ENCODE measurements around the gene ABCD1. TPM values are rescaled to one million over a fixed set of nuclear protein-coding genes. Genes with fewer than 3 reads are reported as not detected.

ABCD1 gene
- total and polyA plus RNA-seq, 3 experiments from 2014 or later = 3.4 to 4.1 (median 3.9) TPM

DNA sequence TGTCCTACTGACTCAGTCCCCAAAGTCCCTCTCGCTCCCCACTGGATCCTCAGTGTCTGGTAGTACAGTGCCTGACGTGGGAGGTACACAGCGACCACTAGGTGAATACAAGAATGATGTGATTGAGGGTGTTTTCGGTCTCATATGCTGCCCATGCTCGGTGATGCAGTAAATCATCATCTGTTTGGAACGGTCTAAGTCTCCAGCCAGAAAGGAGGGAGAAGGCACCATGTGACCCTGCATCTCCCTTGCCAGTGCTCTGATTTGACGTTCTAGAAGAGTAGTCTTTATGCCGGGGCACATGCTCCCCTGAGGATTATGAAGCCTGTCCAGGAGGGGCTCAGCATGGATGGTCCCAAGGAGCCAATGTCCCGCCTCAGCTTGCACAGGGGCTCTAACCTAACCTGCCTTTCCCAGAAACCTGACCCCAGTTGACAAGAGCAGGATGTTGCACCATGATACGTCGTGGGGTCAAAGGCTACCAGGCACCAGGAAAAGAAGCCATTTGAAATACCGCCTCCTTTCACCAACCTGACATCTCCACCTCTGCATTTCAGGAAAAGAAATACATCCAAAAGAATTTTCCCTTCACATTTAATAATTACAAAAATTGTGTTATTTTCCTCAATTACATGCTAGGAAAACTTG lies 25.6 kb downstream of the ABCD1 start:
- Mint-ChIP-seq H3K27me3 (peaks cover 0 to 7% of the 10 kb centered on the region in 2 donors), H3K27ac (peak overlapping the region in 2 of 8 donors; percentile 56 to 72), H3K4me1 (no peaks in the 10 kb centered on the region), H3K36me3 (peaks cover 0 to 3% (median 0%) of the 10 kb centered on the region in 3 donors), H3K4me3 (no peak overlapping the region), H3K9me3 (no peaks in the 10 kb centered on the region)
- ChIA-PET CTCF (no interaction called here), POLR2A (no interaction called here)
- no peaks in the 10 kb centered on the region for H3K9me3 ChIP-seq (ENCODE audit: low read length)
- no peak overlapping the region for H3K4me3 ChIP-seq (ENCODE audit: low read length)
- H3K4me1 ChIP-seq (ENCODE audit: insufficient read depth, low read length) = no peaks in the 10 kb centered on the region
- H3K27me3 ChIP-seq (ENCODE audit: insufficient read depth, low read length, poor library complexity, severe bottlenecking) = no peaks in the 10 kb centered on the region
- no peak for DNase-seq
- H3K27ac ChIP-seq (ENCODE audit: low read depth, low read length) = no peak overlapping the region
- no peaks in the 10 kb centered on the region for H3K36me3 ChIP-seq (ENCODE audit: insufficient read depth, low read length)

- H3K9me3 ChIP-seq (ENCODE audit: low read length) = no peaks in the 10 kb centered on the region
- ChIA-PET CTCF (no interaction called here), POLR2A (no interaction called here)
- H3K36me3 ChIP-seq (ENCODE audit: insufficient read depth, low read length) = no peaks in the 10 kb centered on the region
- H3K4me1 ChIP-seq (ENCODE audit: insufficient read depth, low read length) = no peaks in the 10 kb centered on the region
- no peaks in the 10 kb centered on the region for H3K4me1 Mint-ChIP-seq
- H3K36me3 Mint-ChIP-seq = no peaks in the 10 kb centered on the region
- no peak overlapping the region for H3K27ac Mint-ChIP-seq
- no peaks in the 10 kb centered on the region for H3K27me3 ChIP-seq (ENCODE audit: insufficient read depth, low read length, poor library complexity, severe bottlenecking)
- DNase-seq = no peak
- H3K9me3 Mint-ChIP-seq = no peaks in the 10 kb centered on the region
- peaks cover 0 to 9% of the 10 kb centered on the region in 2 donors for H3K27me3 Mint-ChIP-seq
- H3K4me3 Mint-ChIP-seq = no peak overlapping the region
- H3K4me3 ChIP-seq (ENCODE audit: low read length) = no peak overlapping the region
- H3K27ac ChIP-seq (ENCODE audit: low read depth, low read length) = no peak overlapping the region
These were observed 30.5 kb downstream of the ABCD1 start for GRCh38 chrX:153755136-153755535.

GRCh38 chrX:153761863-153762262 lies 37.2 kb downstream of the ABCD1 start:
- Histone ChIP-seq H3K9me3 (ENCODE audit: low read length) (no peaks in the 10 kb centered on the region), H3K4me1 (ENCODE audit: insufficient read depth, low read length) (no peaks in the 10 kb centered on the region), H3K27ac (ENCODE audit: low read depth, low read length) (no peak overlapping the region), H3K27me3 (ENCODE audit: insufficient read depth, low read length, poor library complexity, severe bottlenecking) (no peaks in the 10 kb centered on the region), H3K4me3 (ENCODE audit: low read length) (no peak overlapping the region), H3K36me3 (ENCODE audit: insufficient read depth, low read length) (no peaks in the 10 kb centered on the region)
- H3K9me3 Mint-ChIP-seq = no peaks in the 10 kb centered on the region
- H3K27me3 Mint-ChIP-seq = peaks cover 0 to 1% of the 10 kb centered on the region in 2 donors
- H3K27ac Mint-ChIP-seq = no peak overlapping the region
- no peak for DNase-seq
- H3K4me3 Mint-ChIP-seq = no peak overlapping the region
- H3K36me3 Mint-ChIP-seq = no peaks in the 10 kb centered on the region
- POLR2A ChIA-PET = no interaction called here
- peaks cover 4 to 9% (median 6%) of the 10 kb centered on the region in 3 donors for H3K4me1 Mint-ChIP-seq
- CTCF ChIA-PET = interaction anchor here (1.4 kb wide), 1 partner anchor 117 kb away, joined by 3 read pairs; no protein-coding TSS in a partner anchor

DNA sequence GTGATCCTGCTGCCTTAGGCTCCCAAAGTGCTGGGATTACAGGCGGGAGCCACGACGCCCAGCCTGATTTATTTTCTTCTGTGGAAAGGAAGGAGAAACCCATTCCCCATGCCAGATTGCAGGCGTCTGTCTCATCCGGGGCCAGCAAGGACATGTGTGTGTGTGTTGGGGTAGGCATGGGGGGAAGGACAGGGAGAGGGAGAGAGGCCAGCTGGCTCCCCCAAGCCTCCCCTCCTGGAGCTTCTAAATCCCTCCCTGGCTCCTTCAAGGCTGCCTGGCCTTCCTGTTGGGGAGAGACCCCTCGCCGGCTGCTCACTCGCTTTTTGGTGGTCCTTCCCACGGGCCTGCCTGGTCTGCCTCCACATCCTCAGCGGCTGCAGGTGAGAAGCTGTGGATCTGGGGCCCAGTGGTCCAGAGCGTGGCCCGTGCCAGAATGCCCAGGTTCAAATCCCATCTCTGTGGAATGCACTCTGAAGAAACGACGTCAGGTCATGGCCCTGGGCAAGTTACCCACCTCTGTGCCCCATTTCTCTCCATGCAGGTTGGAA lies 38.0 kb downstream of the ABCD1 start:
- Histone ChIP-seq H3K27me3 (ENCODE audit: insufficient read depth, low read length, poor library complexity, severe bottlenecking) (no peaks in the 10 kb centered on the region), H3K36me3 (ENCODE audit: insufficient read depth, low read length) (no peaks in the 10 kb centered on the region), H3K9me3 (ENCODE audit: low read length) (no peaks in the 10 kb centered on the region), H3K27ac (ENCODE audit: low read depth, low read length) (no peak overlapping the region), H3K4me1 (ENCODE audit: insufficient read depth, low read length) (no peaks in the 10 kb centered on the region), H3K4me3 (ENCODE audit: low read length) (no peak overlapping the region)
- Mint-ChIP-seq H3K36me3 (no peaks in the 10 kb centered on the region), H3K9me3 (no peaks in the 10 kb centered on the region), H3K27ac (no peak overlapping the region), H3K27me3 (no peaks in the 10 kb centered on the region), H3K4me3 (no peak overlapping the region), H3K4me1 (peaks cover 4 to 9% (median 6%) of the 10 kb centered on the region in 3 donors)
- ChIA-PET CTCF (interaction anchor here (0.8 to 2.5 kb wide), 3 partner anchors 116 to 188 kb away, joined by 3 to 8 read pairs (median 4); no protein-coding TSS in a partner anchor), POLR2A (no interaction called here)
- no peak for DNase-seq

GRCh38 chrX:153763298-153763932 lies 38.8 kb downstream of the ABCD1 start:
- Histone ChIP-seq H3K9me3 (ENCODE audit: low read length) (no peaks in the 10 kb centered on the region), H3K4me3 (ENCODE audit: low read length) (no peak overlapping the region), H3K27ac (ENCODE audit: low read depth, low read length) (no peak overlapping the region), H3K36me3 (ENCODE audit: insufficient read depth, low read length) (no peaks in the 10 kb centered on the region), H3K27me3 (ENCODE audit: insufficient read depth, low read length, poor library complexity, severe bottlenecking) (no peaks in the 10 kb centered on the region), H3K4me1 (ENCODE audit: insufficient read depth, low read length) (no peaks in the 10 kb centered on the region)
- peaks cover 4 to 14% (median 6%) of the 10 kb centered on the region in 3 donors for H3K4me1 Mint-ChIP-seq
- POLR2A ChIA-PET = no interaction called here
- CTCF ChIA-PET = interaction anchor here (0.7 to 2.5 kb wide), 7 partner anchors 115 to 276 kb away, joined by 3 to 8 read pairs (median 3); no protein-coding TSS in a partner anchor
- no peak overlapping the region for H3K4me3 Mint-ChIP-seq
- DNase-seq = no peak
- peak overlapping the region in 1 of 8 donors; percentile 50 for H3K27ac Mint-ChIP-seq
- H3K36me3 Mint-ChIP-seq = no peaks in the 10 kb centered on the region
- no peaks in the 10 kb centered on the region for H3K9me3 Mint-ChIP-seq
- H3K27me3 Mint-ChIP-seq = no peaks in the 10 kb centered on the region

GRCh38 chrX:153763989-153764755 lies 39.5 kb downstream of the ABCD1 start, which contains the start of gene PLXNB3:
Gene PLXNB3, plus strand, starts transcription at chrX:153764249. Its CDS starts 1,287 bp downstream, at chrX:153765536.
- Mint-ChIP-seq H3K36me3 (no peaks in the 10 kb centered on the region), H3K27me3 (no peaks in the 10 kb centered on the region), H3K4me3 (peak within 1 kb of the TSS in 1 of 7 donors; percentile 41), H3K4me1 (peaks cover 4 to 14% (median 6%) of the 10 kb centered on the region in 3 donors), H3K27ac (peak within 1 kb of the TSS in 1 of 8 donors; percentile 50), H3K9me3 (no peaks in the 10 kb centered on the region)
- Histone ChIP-seq H3K4me3 (ENCODE audit: low read length) (no peak within 1 kb of the TSS), H3K27me3 (ENCODE audit: insufficient read depth, low read length, poor library complexity, severe bottlenecking) (no peaks in the 10 kb centered on the region), H3K9me3 (ENCODE audit: low read length) (no peaks in the 10 kb centered on the region), H3K4me1 (ENCODE audit: insufficient read depth, low read length) (no peaks in the 10 kb centered on the region), H3K36me3 (ENCODE audit: insufficient read depth, low read length) (no peaks in the 10 kb centered on the region), H3K27ac (ENCODE audit: low read depth, low read length) (peak within 1 kb of the TSS; percentile 69)
- DNase-seq = peak; percentile 61 to 80 (median 66)
- POLR2A ChIA-PET = no interaction called here
- CTCF ChIA-PET = interaction anchor here (0.7 to 2.5 kb wide), 7 partner anchors 41 to 276 kb away, joined by 3 to 8 read pairs (median 3); no protein-coding TSS in a partner anchor

DNA sequence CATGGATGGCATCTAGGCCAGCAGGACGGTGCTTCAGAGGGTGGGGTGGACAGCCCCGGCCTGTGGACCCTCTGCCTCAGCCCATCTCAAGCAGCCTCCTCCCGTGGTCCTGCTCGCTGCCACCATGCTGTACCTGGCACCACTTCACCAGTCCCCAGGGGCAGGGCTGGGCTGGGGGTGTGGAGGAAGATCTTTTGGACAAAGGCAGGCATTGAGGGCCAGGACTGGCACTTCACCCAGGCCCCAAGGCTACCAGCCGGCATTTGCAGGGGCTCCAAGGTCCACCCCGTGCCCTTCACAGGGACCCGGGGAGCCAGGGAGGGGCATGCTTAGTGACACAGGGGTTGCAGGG lies 40.1 kb downstream of the ABCD1 start:
- Mint-ChIP-seq H3K9me3 (no peaks in the 10 kb centered on the region), H3K36me3 (no peaks in the 10 kb centered on the region), H3K4me1 (peaks cover 4 to 14% (median 6%) of the 10 kb centered on the region in 3 donors), H3K27ac (no peak overlapping the region), H3K27me3 (no peaks in the 10 kb centered on the region), H3K4me3 (no peak overlapping the region)
- peak in 1 of 5 donors; percentile 33 for DNase-seq
- no peaks in the 10 kb centered on the region for H3K36me3 ChIP-seq (ENCODE audit: insufficient read depth, low read length)
- no peaks in the 10 kb centered on the region for H3K4me1 ChIP-seq (ENCODE audit: insufficient read depth, low read length)
- peak overlapping the region; percentile 69 for H3K27ac ChIP-seq (ENCODE audit: low read depth, low read length)
- CTCF ChIA-PET = interaction anchor here (0.7 to 2.5 kb wide), 3 partner anchors 41 to 186 kb away, joined by 3 to 8 read pairs (median 3); no protein-coding TSS in a partner anchor
- no peaks in the 10 kb centered on the region for H3K9me3 ChIP-seq (ENCODE audit: low read length)
- POLR2A ChIA-PET = no interaction called here
- H3K4me3 ChIP-seq (ENCODE audit: low read length) = no peak overlapping the region
- no peaks in the 10 kb centered on the region for H3K27me3 ChIP-seq (ENCODE audit: insufficient read depth, low read length, poor library complexity, severe bottlenecking)
